ENCODE measurements around the gene EBLN1.
A peak's percentile ranks its signal among the peaks of the same experiment; 100 is the strongest.
"Not testable (repeated sequence)": the region's sequence is repeated elsewhere in the genome, so short reads cannot be mapped to it uniquely, and the experiment has no call there.

EBLN1 gene

DNA sequence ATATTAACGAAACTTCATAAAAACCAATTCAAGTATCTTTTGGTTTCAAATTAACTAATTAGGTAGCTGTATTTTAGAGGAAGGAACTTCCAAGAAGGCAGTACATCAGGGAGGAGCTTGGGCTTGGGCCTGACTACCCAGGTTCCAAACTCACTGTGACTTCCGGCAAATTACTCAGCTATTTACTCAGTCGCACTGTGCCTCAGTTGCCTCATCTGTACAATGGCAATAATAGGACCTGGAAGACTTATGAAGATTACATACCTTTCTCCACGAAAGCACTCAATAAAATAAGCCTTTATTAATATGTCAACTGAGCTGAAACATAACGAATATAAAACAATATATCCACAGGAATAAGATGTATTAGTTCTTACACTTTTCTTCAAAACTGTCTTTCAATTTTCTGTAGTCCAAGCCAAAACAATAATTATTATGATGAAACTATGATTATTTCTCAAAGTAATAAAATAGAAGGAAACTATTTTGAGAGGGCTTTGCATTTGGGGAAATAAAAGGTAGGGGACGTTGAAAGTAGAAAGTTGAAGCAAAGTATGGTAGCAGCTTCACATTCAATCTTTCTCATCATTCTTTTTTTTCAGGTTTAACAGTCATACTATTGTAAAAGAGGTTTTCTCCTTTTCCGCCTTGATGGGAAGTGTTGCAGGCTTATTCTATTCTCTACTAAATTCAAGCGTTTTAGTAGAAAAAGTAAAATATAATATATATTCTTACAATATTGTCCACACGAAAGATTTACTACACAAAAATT lies 10.5 kb upstream of the EBLN1 start:
- Histone ChIP-seq H3K4me3 (ENCODE audit: low read depth, low read length) (peak overlapping the region; percentile 73), H3K27ac (ENCODE audit: low read depth, low read length) (no peak overlapping the region), H3K9ac (ENCODE audit: low read length) (peak overlapping the region; percentile 55), H3K36me3 (ENCODE audit: control insufficient read depth, insufficient read depth, low read length) (no peaks in the 10 kb centered on the region), H3K27me3 (ENCODE audit: control insufficient read depth, insufficient read depth, low read length) (no peaks in the 10 kb centered on the region), H3K9me3 (ENCODE audit: control insufficient read depth, insufficient read depth, low read depth, low read length) (no peaks in the 10 kb centered on the region), H3K4me1 (ENCODE audit: control insufficient read depth, insufficient read depth, low read length) (peaks cover 6% of the 10 kb centered on the region)

GRCh38 chr10:22226599-22226998 lies 8.8 kb upstream of the EBLN1 start:
- no peak overlapping the region for H3K27ac ChIP-seq (ENCODE audit: low read depth, low read length)
- H3K27me3 ChIP-seq (ENCODE audit: control insufficient read depth, insufficient read depth, low read length), result no peaks in the 10 kb centered on the region
- no peaks in the 10 kb centered on the region for H3K9me3 ChIP-seq (ENCODE audit: control insufficient read depth, insufficient read depth, low read depth, low read length)
- H3K36me3 ChIP-seq (ENCODE audit: control insufficient read depth, insufficient read depth, low read length), result no peaks in the 10 kb centered on the region
- no peak overlapping the region for H3K4me3 ChIP-seq (ENCODE audit: low read depth, low read length)
- no peak overlapping the region for H3K9ac ChIP-seq (ENCODE audit: low read length)
- H3K4me1 ChIP-seq (ENCODE audit: control insufficient read depth, insufficient read depth, low read length), result peaks cover 6% of the 10 kb centered on the region

- Histone ChIP-seq H3K27ac (ENCODE audit: low read depth, low read length) (no peak overlapping the region), H3K4me1 (ENCODE audit: control insufficient read depth, insufficient read depth, low read length) (no peaks in the 10 kb centered on the region), H3K36me3 (ENCODE audit: control insufficient read depth, insufficient read depth, low read length) (no peaks in the 10 kb centered on the region), H3K27me3 (ENCODE audit: control insufficient read depth, insufficient read depth, low read length) (no peaks in the 10 kb centered on the region), H3K4me3 (ENCODE audit: low read depth, low read length) (no peak overlapping the region), H3K9me3 (ENCODE audit: control insufficient read depth, insufficient read depth, low read depth, low read length) (no peaks in the 10 kb centered on the region), H3K9ac (ENCODE audit: low read length) (no peak overlapping the region)
Measured at GRCh38 chr10:22222236-22223190, 4.7 kb upstream of the EBLN1 start.

GRCh38 chr10:22219308-22219707 lies 1.5 kb upstream of the EBLN1 start:
- no peaks in the 10 kb centered on the region for H3K27me3 ChIP-seq (ENCODE audit: control insufficient read depth, insufficient read depth, low read length)
- H3K36me3 ChIP-seq (ENCODE audit: control insufficient read depth, insufficient read depth, low read length), result no peaks in the 10 kb centered on the region
- no peak overlapping the region for H3K9ac ChIP-seq (ENCODE audit: low read length)
- H3K4me3 ChIP-seq (ENCODE audit: low read depth, low read length), result no peak overlapping the region
- H3K27ac ChIP-seq (ENCODE audit: low read depth, low read length), result no peak overlapping the region
- no peaks in the 10 kb centered on the region for H3K4me1 ChIP-seq (ENCODE audit: control insufficient read depth, insufficient read depth, low read length)
- H3K9me3 ChIP-seq (ENCODE audit: control insufficient read depth, insufficient read depth, low read depth, low read length), result no peaks in the 10 kb centered on the region

GRCh38 chr10:22218448-22218847 lies 633 bp upstream of the EBLN1 start:
- H3K27ac ChIP-seq (ENCODE audit: low read depth, low read length), result no peak overlapping the region
- no peak overlapping the region for H3K9ac ChIP-seq (ENCODE audit: low read length)
- no peak overlapping the region for H3K4me3 ChIP-seq (ENCODE audit: low read depth, low read length)
- H3K4me1 ChIP-seq (ENCODE audit: control insufficient read depth, insufficient read depth, low read length), result no peaks in the 10 kb centered on the region
- no peaks in the 10 kb centered on the region for H3K36me3 ChIP-seq (ENCODE audit: control insufficient read depth, insufficient read depth, low read length)
- H3K27me3 ChIP-seq (ENCODE audit: control insufficient read depth, insufficient read depth, low read length), result no peaks in the 10 kb centered on the region
- no peaks in the 10 kb centered on the region for H3K9me3 ChIP-seq (ENCODE audit: control insufficient read depth, insufficient read depth, low read depth, low read length)

- not testable (repeated sequence) for H3K9ac ChIP-seq (ENCODE audit: low read length); H3K9me3 ChIP-seq (ENCODE audit: control insufficient read depth, insufficient read depth, low read depth, low read length); H3K27ac ChIP-seq (ENCODE audit: low read depth, low read length); H3K36me3 ChIP-seq (ENCODE audit: control insufficient read depth, insufficient read depth, low read length); H3K27me3 ChIP-seq (ENCODE audit: control insufficient read depth, insufficient read depth, low read length); H3K4me3 ChIP-seq (ENCODE audit: low read depth, low read length); H3K4me1 ChIP-seq (ENCODE audit: control insufficient read depth, insufficient read depth, low read length)
Measured at GRCh38 chr10:22217084-22217483, 731 bp downstream of the EBLN1 start.

- no peaks in the 10 kb centered on the region for H3K36me3 ChIP-seq (ENCODE audit: control insufficient read depth, insufficient read depth, low read length)
- H3K9ac ChIP-seq (ENCODE audit: low read length), result no peak overlapping the region
- no peak overlapping the region for H3K27ac ChIP-seq (ENCODE audit: low read depth, low read length)
- no peaks in the 10 kb centered on the region for H3K9me3 ChIP-seq (ENCODE audit: control insufficient read depth, insufficient read depth, low read depth, low read length)
- H3K4me3 ChIP-seq (ENCODE audit: low read depth, low read length), result no peak overlapping the region
- peaks cover 4% of the 10 kb centered on the region; the same call in 1 of the 2 replicates for H3K4me1 ChIP-seq (ENCODE audit: control insufficient read depth, insufficient read depth, low read length)
- H3K27me3 ChIP-seq (ENCODE audit: control insufficient read depth, insufficient read depth, low read length), result no peaks in the 10 kb centered on the region
Measured at GRCh38 chr10:22210267-22210666, 7.5 kb downstream of the EBLN1 start.

DNA sequence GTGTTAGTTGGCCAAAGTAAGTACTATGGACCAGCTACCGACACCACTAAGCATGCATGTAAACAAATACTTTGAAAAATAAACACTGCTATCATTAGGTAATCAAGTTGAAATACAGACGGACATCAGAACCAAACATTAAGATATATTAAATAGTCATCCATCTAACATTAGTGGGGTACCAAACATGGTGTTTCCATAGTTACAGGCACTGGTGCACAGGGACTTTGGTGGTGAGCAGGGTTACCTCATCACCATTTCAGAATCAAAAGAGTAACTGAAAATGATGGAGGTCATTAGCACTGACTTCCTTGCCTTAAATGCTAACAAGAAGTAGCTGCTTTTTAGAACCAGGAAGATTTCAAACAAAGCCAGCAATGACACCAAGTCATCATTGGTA lies 23.9 kb downstream of the EBLN1 start:
- no peaks in the 10 kb centered on the region for H3K9me3 ChIP-seq (ENCODE audit: control insufficient read depth, insufficient read depth, low read depth, low read length)
- no peak overlapping the region for H3K27ac ChIP-seq (ENCODE audit: low read depth, low read length)
- no peak overlapping the region for H3K9ac ChIP-seq (ENCODE audit: low read length)
- H3K36me3 ChIP-seq (ENCODE audit: control insufficient read depth, insufficient read depth, low read length), result no peaks in the 10 kb centered on the region
- no peak overlapping the region for H3K4me3 ChIP-seq (ENCODE audit: low read depth, low read length)
- H3K27me3 ChIP-seq (ENCODE audit: control insufficient read depth, insufficient read depth, low read length), result no peaks in the 10 kb centered on the region
- no peaks in the 10 kb centered on the region for H3K4me1 ChIP-seq (ENCODE audit: control insufficient read depth, insufficient read depth, low read length)

DNA sequence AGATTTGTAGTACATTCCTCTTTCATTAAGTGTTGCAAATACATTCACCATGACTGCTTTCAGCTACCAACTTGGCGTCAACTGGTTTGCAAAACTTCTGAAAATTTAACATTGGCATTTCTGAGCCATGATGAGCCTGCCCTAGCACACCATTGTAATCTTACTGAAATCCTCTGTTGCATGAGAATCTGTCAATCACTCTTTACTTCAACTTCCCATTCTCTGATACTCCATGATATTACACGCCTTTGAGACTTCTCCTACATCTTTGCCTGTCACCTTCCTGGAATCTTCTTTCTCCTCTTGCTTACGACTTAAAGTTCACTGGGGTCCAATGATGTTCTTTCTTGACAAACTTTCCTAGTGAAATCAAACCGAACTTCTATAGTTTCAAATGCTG lies 32.2 kb downstream of the EBLN1 start:
- peaks cover 5% of the 10 kb centered on the region; the same call in 1 of the 2 replicates for H3K9me3 ChIP-seq (ENCODE audit: control insufficient read depth, insufficient read depth, low read depth, low read length)
- no peak overlapping the region for H3K27ac ChIP-seq (ENCODE audit: low read depth, low read length)
- no peaks in the 10 kb centered on the region for H3K4me1 ChIP-seq (ENCODE audit: control insufficient read depth, insufficient read depth, low read length)
- no peak overlapping the region for H3K9ac ChIP-seq (ENCODE audit: low read length)
- H3K36me3 ChIP-seq (ENCODE audit: control insufficient read depth, insufficient read depth, low read length), result no peaks in the 10 kb centered on the region
- no peak overlapping the region for H3K4me3 ChIP-seq (ENCODE audit: low read depth, low read length)
- H3K27me3 ChIP-seq (ENCODE audit: control insufficient read depth, insufficient read depth, low read length), result no peaks in the 10 kb centered on the region

- Histone ChIP-seq H3K4me3 (ENCODE audit: low read depth, low read length) (no peak overlapping the region), H3K9ac (ENCODE audit: low read length) (no peak overlapping the region), H3K27me3 (ENCODE audit: control insufficient read depth, insufficient read depth, low read length) (no peaks in the 10 kb centered on the region), H3K4me1 (ENCODE audit: control insufficient read depth, insufficient read depth, low read length) (no peaks in the 10 kb centered on the region), H3K9me3 (ENCODE audit: control insufficient read depth, insufficient read depth, low read depth, low read length) (peaks cover 6% of the 10 kb centered on the region; the same call in 1 of the 2 replicates), H3K27ac (ENCODE audit: low read depth, low read length) (no peak overlapping the region), H3K36me3 (ENCODE audit: control insufficient read depth, insufficient read depth, low read length) (no peaks in the 10 kb centered on the region)
Measured at GRCh38 chr10:22183771-22184461, 33.9 kb downstream of the EBLN1 start.
